Spleen (tissue), 7 donors: ENCODE measurements around the gene WDR18.

Source experiments
- CTCF ChIP-seq, 11 experiments: fragments of 200-600 bp in 7 of 11; fragments of 450-650 bp in 4 of 11; sonication (generic) in 4 of 11; IDR thresholded peaks in 8 of 11; conservative IDR thresholded peaks in 3 of 11; 1 replicate in 7 of 11; 2 replicates in 4 of 11; pipeline versions ENCODE4 v1.4.0 to v1.8.0; 2016 to 2021; ENCODE audit warnings: antibody characterized with exemption in 11 of 11, inconsistent platforms in 4 of 11, mild to moderate bottlenecking in 1 of 11
- POLR2A ChIP-seq, 3 donors: fragments of 450-650 bp; IDR thresholded peaks; one replicate each; pipeline ENCODE4 v1.5.1; 2017; ENCODE audit warnings: antibody characterized with exemption in 3 of 3, mild to moderate bottlenecking in 1 of 3
- POLR2AphosphoS5 ChIP-seq, 3 donors: sonication (generic); formaldehyde crosslinking; IDR thresholded peaks; one replicate each; pipeline ENCODE4 v1.5.1; 2017; ENCODE audit warnings: antibody characterized with exemption in 3 of 3
- donor health status: DM: no; HTN: no; CAD: no; lungs with moderate emphysema.
- donor health status: DM: no; HTN: no; CAD: no.
- donor health status: DM: no; HTN: no; CAD: no.

- TF ChIP-seq CTCF (IDR thresholded peaks at IDR 0.05 in 8 of 11, conservative IDR thresholded peaks at IDR 0.05 in 3 of 11) (no peak), POLR2A (IDR thresholded peaks at IDR 0.05) (no peak), POLR2AphosphoS5 (IDR thresholded peaks at IDR 0.05) (no peak)
Measured at GRCh38 chr19:952680-953444, 31.3 kb upstream of the WDR18 start.
